ENCODE results near the gene PKN1. TPM values are rescaled to one million over a fixed set of nuclear protein-coding genes. Genes with fewer than 3 reads are reported as not detected.
"Not testable (repeated sequence)": the region's sequence is repeated elsewhere in the genome, so short reads cannot be mapped to it uniquely, and the experiment has no call there.

Gene PKN1
- total and polyA plus RNA-seq, 4 donors = 84.3 to 197 (median 121) TPM

- ATAC-seq (ENCODE audit: insufficient read depth, low FRiP score) = no peak
- Histone ChIP-seq H3K27ac (ENCODE audit: low read depth in 1 of 2, low read length in 1 of 2) (no peak overlapping the region), H3K9ac (ENCODE audit: insufficient read depth in 1 of 2, low read length in 2 of 2) (no peak overlapping the region), H3K9me3 (ENCODE audit: control insufficient read depth in 4 of 4, insufficient read depth in 3 of 4, low read length in 3 of 4) (peaks cover 0 to 4% (median 0%) of the 10 kb centered on the region in 4 donors), H3K36me3 (ENCODE audit: control insufficient read depth in 4 of 4, insufficient read depth in 4 of 4, low read length in 4 of 4) (peaks cover 0 to 46% (median 7%) of the 10 kb centered on the region in 4 donors), H3K4me3 (no peak overlapping the region), H3K27me3 (ENCODE audit: control insufficient read depth in 3 of 3, insufficient read depth in 3 of 3, low read length in 2 of 3) (no peaks in the 10 kb centered on the region), H3K4me1 (ENCODE audit: control insufficient read depth in 5 of 5, insufficient read depth in 5 of 5, low read length in 5 of 5) (peaks cover 0 to 2% (median 0%) of the 10 kb centered on the region in 5 donors)
- no peak for TF ChIP-seq CTCF (IDR thresholded peaks at IDR 0.05; ENCODE audit: control extremely low read depth, extremely low read depth)
- DNase-seq = no peak
- 90 to 92% methylated on average over 11 of the region's 11 CpGs for WGBS, 2 donors
Measured at GRCh38 chr19:14400951-14401431, 32.1 kb upstream of the PKN1 start.

- H3K27ac ChIP-seq (ENCODE audit: low read depth in 1 of 2, low read length in 1 of 2) = no peak overlapping the region
- peaks cover 0 to 4% (median 0%) of the 10 kb centered on the region in 4 donors for H3K9me3 ChIP-seq (ENCODE audit: control insufficient read depth in 4 of 4, insufficient read depth in 3 of 4, low read length in 3 of 4)
- peaks cover 0 to 43% (median 8%) of the 10 kb centered on the region in 4 donors for H3K36me3 ChIP-seq (ENCODE audit: control insufficient read depth in 4 of 4, insufficient read depth in 4 of 4, low read length in 4 of 4)
- ATAC-seq (ENCODE audit: insufficient read depth, low FRiP score) = no peak
- TF ChIP-seq CTCF (IDR thresholded peaks at IDR 0.05; ENCODE audit: control extremely low read depth, extremely low read depth) = no peak
- H3K9ac ChIP-seq (ENCODE audit: insufficient read depth in 1 of 2, low read length in 2 of 2) = no peak overlapping the region
- DNase-seq = no peak
- WGBS, 2 donors = 96 to 98% methylated on average over 18 of the region's 18 CpGs
- H3K4me1 ChIP-seq (ENCODE audit: control insufficient read depth in 5 of 5, insufficient read depth in 5 of 5, low read length in 5 of 5) = peaks cover 0 to 4% (median 0%) of the 10 kb centered on the region in 5 donors
- H3K4me3 ChIP-seq = no peak overlapping the region
- H3K27me3 ChIP-seq (ENCODE audit: control insufficient read depth in 3 of 3, insufficient read depth in 3 of 3, low read length in 2 of 3) = no peaks in the 10 kb centered on the region
Measured at GRCh38 chr19:14401468-14402195, 31.5 kb upstream of the PKN1 start.

- WGBS, 2 donors = 77 to 78% methylated on average over 26 of the region's 26 CpGs
Measured at GRCh38 chr19:14402332-14403144, 30.6 kb upstream of the PKN1 start.

GRCh38 chr19:14403145-14403930, 29.8 kb upstream of the PKN1 start:
- WGBS, 2 donors = 95 to 96% methylated on average over 15 of the region's 15 CpGs
- peaks cover 4 to 51% (median 13%) of the 10 kb centered on the region in 4 donors for H3K36me3 ChIP-seq (ENCODE audit: control insufficient read depth in 4 of 4, insufficient read depth in 4 of 4, low read length in 4 of 4)

More at GRCh38 chr19:14402332-14403144, 30.6 kb upstream of the PKN1 start:
- Histone ChIP-seq H3K9ac (ENCODE audit: insufficient read depth in 1 of 2, low read length in 2 of 2) (no peak overlapping the region), H3K9me3 (ENCODE audit: control insufficient read depth in 4 of 4, insufficient read depth in 3 of 4, low read length in 3 of 4) (peaks cover 0 to 4% (median 0%) of the 10 kb centered on the region in 4 donors), H3K4me3 (no peak overlapping the region), H3K4me1 (ENCODE audit: control insufficient read depth in 5 of 5, insufficient read depth in 5 of 5, low read length in 5 of 5) (peaks cover 0 to 5% (median 0%) of the 10 kb centered on the region in 5 donors), H3K27me3 (ENCODE audit: control insufficient read depth in 3 of 3, insufficient read depth in 3 of 3, low read length in 2 of 3) (no peaks in the 10 kb centered on the region), H3K27ac (ENCODE audit: low read depth in 1 of 2, low read length in 1 of 2) (no peak overlapping the region), H3K36me3 (ENCODE audit: control insufficient read depth in 4 of 4, insufficient read depth in 4 of 4, low read length in 4 of 4) (peaks cover under 1 to 48% (median 9%) of the 10 kb centered on the region in 4 donors)
- ATAC-seq (ENCODE audit: insufficient read depth, low FRiP score) (no peak), DNase-seq (no peak)
- no peak for TF ChIP-seq CTCF (IDR thresholded peaks at IDR 0.05; ENCODE audit: control extremely low read depth, extremely low read depth)

More at GRCh38 chr19:14403145-14403930, 29.8 kb upstream of the PKN1 start:
- H3K4me3 ChIP-seq; DNase-seq; H3K9me3 ChIP-seq (ENCODE audit: control insufficient read depth in 4 of 4, insufficient read depth in 3 of 4, low read length in 3 of 4); H3K9ac ChIP-seq (ENCODE audit: insufficient read depth in 1 of 2, low read length in 2 of 2); ATAC-seq (ENCODE audit: insufficient read depth, low FRiP score); H3K27ac ChIP-seq (ENCODE audit: low read depth in 1 of 2, low read length in 1 of 2); H3K27me3 ChIP-seq (ENCODE audit: control insufficient read depth in 3 of 3, insufficient read depth in 3 of 3, low read length in 2 of 3); H3K4me1 ChIP-seq (ENCODE audit: control insufficient read depth in 5 of 5, insufficient read depth in 5 of 5, low read length in 5 of 5): not testable (repeated sequence)

Data from lung (tissue), 12 donors.